Uterus (tissue), 2 donors: ENCODE data around the gene SLC25A48.

Experiments
- CTCF ChIP-seq, 4 experiments: fragments of 200-600 bp in 2 of 4; fragments of 450-650 bp in 2 of 4; sonication (generic) in 2 of 4; IDR thresholded peaks; one replicate each; pipeline ENCODE4 v1.5.1; 2016 to 2019; ENCODE audit warnings: antibody characterized with exemption in 4 of 4, mild to moderate bottlenecking in 2 of 4, moderate library complexity in 1 of 4
- POLR2A ChIP-seq, 2 donors: fragments of 450-650 bp; IDR thresholded peaks; one replicate each; pipeline ENCODE4 v1.6.1; 2016; ENCODE audit warnings: antibody characterized with exemption in 2 of 2, mild to moderate bottlenecking in 1 of 2, moderate library complexity in 1 of 2

DNA sequence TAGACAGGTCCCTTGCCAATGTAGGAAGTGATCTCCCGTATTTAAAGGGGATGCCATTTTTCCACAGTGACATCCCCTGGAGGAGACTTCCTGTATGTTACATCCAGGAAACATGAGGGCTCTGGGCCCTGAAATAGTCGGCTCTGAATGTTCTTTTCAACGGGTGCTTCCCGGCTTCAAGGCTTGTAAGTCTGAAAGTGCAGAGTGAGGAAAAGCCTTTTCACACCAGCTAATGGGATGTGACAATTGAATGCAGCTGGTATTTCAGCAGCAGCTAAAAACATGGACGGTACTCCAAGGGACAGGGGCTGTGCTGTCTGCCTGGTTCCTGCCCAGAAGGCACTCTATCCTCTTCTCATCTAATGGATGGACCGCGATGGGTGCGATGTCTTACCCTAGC lies 59.8 kb downstream of the SLC25A48 start:
- TF ChIP-seq CTCF (IDR thresholded peaks at IDR 0.05), result no peak
- TF ChIP-seq POLR2A (IDR thresholded peaks at IDR 0.05), result no peak
